GM23338 (cell line): ENCODE data around the gene POMP. TPM values are rescaled to one million over a fixed set of nuclear protein-coding genes. Genes with fewer than 3 reads are reported as not detected.

Experiments used
- ATAC-seq: fragments of 200-7000 bp; cut with Tn5 transposase; 3 replicates; pipeline ENCODE4 v1.9.1; 2020
- DNase-seq: peaks from one replicate; pipeline ENCODE4 v3.0.0-alpha.2; 2015; ENCODE audit warnings: low spot score
- H2AFZ ChIP-seq: fragments of 200-600 bp; sonication (generic); 2 replicates; pipeline ENCODE4 v1.8.0; 2016; ENCODE audit warnings: antibody characterized with exemption, mild to moderate bottlenecking, moderate library complexity
- H3F3A ChIP-seq: fragments of 200-600 bp; sonication (generic); replicated peaks from 2 replicates; pipeline ENCODE4 v1.8.0; 2017; ENCODE audit warnings: antibody characterized with exemption, mixed run types, low read depth
- H3K27ac ChIP-seq: fragments of 200-600 bp; sonication (generic); 2 replicates; pipeline ENCODE4 v1.6.1; 2016; ENCODE audit warnings: low read depth
- H3K27me3 ChIP-seq: fragments of 200-600 bp; sonication (generic); 2 replicates; pipeline ENCODE4 v1.8.0; 2016; ENCODE audit warnings: mild to moderate bottlenecking, mixed run types, moderate library complexity; ENCODE audit not compliant: insufficient read depth
- H3K36me3 ChIP-seq: fragments of 200-600 bp; sonication (generic); 2 replicates; pipeline ENCODE4 v1.8.0; 2016; ENCODE audit warnings: mild to moderate bottlenecking; ENCODE audit not compliant: insufficient read depth
- H3K4me1 ChIP-seq: fragments of 200-600 bp; sonication (generic); 2 replicates; pipeline ENCODE4 v1.8.0; 2016; ENCODE audit warnings: mild to moderate bottlenecking, moderate library complexity; ENCODE audit not compliant: insufficient read depth
- H3K4me2 ChIP-seq: fragments of 200-600 bp; sonication (generic); 2 replicates; pipeline ENCODE4 v1.7.1; 2017; ENCODE audit warnings: mixed run types
- H3K4me3 ChIP-seq: fragments of 200-600 bp; sonication (generic); 2 replicates; pipeline ENCODE4 v1.6.1; 2016; ENCODE audit warnings: mixed run types
- H3K79me2 ChIP-seq: fragments of 200-600 bp; sonication (generic); replicated peaks from 2 replicates; pipeline ENCODE4 v1.8.0; 2017; ENCODE audit warnings: mild to moderate bottlenecking; ENCODE audit not compliant: insufficient read depth
- H3K9me2 ChIP-seq: fragments of 200-600 bp; sonication (generic); 2 replicates; pipeline ENCODE4 v1.8.0; 2017; ENCODE audit not compliant: insufficient read depth
- H4K20me1 ChIP-seq: fragments of 200-600 bp; sonication (generic); replicated peaks from 2 replicates; pipeline ENCODE4 v1.8.0; 2017; ENCODE audit warnings: mild to moderate bottlenecking; ENCODE audit not compliant: insufficient read depth
- H3K27ac Mint-ChIP-seq: 2 replicates; pipeline ENCODE4 v1.8.0; 2020; ENCODE audit warnings: inconsistent platforms, mild to moderate bottlenecking, moderate library complexity, mixed read lengths
- H3K27me3 Mint-ChIP-seq: 3 replicates; pipeline ENCODE4 v1.8.0; 2022; ENCODE audit warnings: low read depth, mild to moderate bottlenecking, moderate library complexity, mixed read lengths, inconsistent platforms; ENCODE audit not compliant: insufficient read depth, poor library complexity
- H3K36me3 Mint-ChIP-seq: 3 replicates; pipeline ENCODE4 v1.8.0; 2021; ENCODE audit warnings: low read depth, mild to moderate bottlenecking, inconsistent platforms, moderate library complexity, mixed read lengths
- H3K4me1 Mint-ChIP-seq: 3 replicates; pipeline ENCODE4 v1.8.0; 2020; ENCODE audit warnings: mild to moderate bottlenecking, inconsistent platforms, mixed read lengths
- H3K4me3 Mint-ChIP-seq: 3 replicates; pipeline ENCODE4 v1.8.0; 2021; ENCODE audit warnings: moderate library complexity, mild to moderate bottlenecking, inconsistent platforms, mixed read lengths
- H3K9me3 Mint-ChIP-seq: 3 replicates; pipeline ENCODE4 v1.8.0; 2020; ENCODE audit warnings: moderate library complexity, mild to moderate bottlenecking, inconsistent platforms, mixed read lengths
- EZH2phosphoT487 ChIP-seq: fragments of 200-600 bp; sonication (generic); IDR thresholded peaks from one replicate; pipeline ENCODE4 v1.8.1; 2018; ENCODE audit warnings: antibody characterized with exemption; ENCODE audit not compliant: unreplicated experiment
- polyA plus RNA-seq: library from polyadenylated mRNA; unstranded; fragments of >200 nt; fragmentation: Nextera tagmentation; extraction: Ambion mirVana; gene quantifications from 2 replicates; pipeline ENCODE4 v1.2.1, GENCODE V29; 2016
- total RNA-seq: library from RNA; depleted of rRNA; stranded (reverse); fragments of >200 nt; shearing (Covaris generic); gene quantifications from 2 replicates; pipeline ENCODE4 v1.2.3, GENCODE V29; 2014
- TF ChIP-seq, protein P1 (sequence below), 2 experiments: fragments of 200-600 bp in 1 of 2; sonication (generic) in 1 of 2; conservative IDR thresholded peaks; 2 replicates each; pipeline versions ENCODE4 v1.5.1 to v1.6.1; 2016 to 2017; ENCODE audit warnings: antibody characterized with exemption in 2 of 2, low read depth in 2 of 2, mild to moderate bottlenecking in 2 of 2, moderate library complexity in 1 of 2
- TF ChIP-seq, protein P2 (sequence below): fragments of 250-450 bp; sonication (Bioruptor Pico); IDR thresholded peaks from 2 replicates; pipeline ENCODE4 v1.5.0; 2020; ENCODE audit warnings: mild to moderate bottlenecking, moderate library complexity

The POMP gene
- total and polyA plus RNA-seq, 2 experiments from 2014 or later, result 95.9 to 446 TPM

DNA sequence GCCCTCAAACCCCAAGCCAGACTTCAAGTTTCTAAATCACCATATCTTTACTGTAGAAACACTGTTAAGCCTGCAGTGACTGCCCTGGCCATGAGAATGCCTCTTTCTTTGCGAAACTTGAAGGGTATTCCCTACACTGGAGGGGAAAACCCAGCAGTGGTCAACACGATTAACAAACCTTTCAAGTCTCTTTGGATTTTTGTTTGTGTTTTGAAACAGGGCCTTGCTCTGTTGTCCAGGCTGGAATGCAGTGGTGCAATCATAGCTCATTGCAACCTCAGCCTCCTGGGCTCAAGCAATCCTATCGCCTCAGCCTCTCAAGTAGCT is 17.4 kb upstream of the POMP start (continued):
- TF ChIP-seq, protein P1, sequence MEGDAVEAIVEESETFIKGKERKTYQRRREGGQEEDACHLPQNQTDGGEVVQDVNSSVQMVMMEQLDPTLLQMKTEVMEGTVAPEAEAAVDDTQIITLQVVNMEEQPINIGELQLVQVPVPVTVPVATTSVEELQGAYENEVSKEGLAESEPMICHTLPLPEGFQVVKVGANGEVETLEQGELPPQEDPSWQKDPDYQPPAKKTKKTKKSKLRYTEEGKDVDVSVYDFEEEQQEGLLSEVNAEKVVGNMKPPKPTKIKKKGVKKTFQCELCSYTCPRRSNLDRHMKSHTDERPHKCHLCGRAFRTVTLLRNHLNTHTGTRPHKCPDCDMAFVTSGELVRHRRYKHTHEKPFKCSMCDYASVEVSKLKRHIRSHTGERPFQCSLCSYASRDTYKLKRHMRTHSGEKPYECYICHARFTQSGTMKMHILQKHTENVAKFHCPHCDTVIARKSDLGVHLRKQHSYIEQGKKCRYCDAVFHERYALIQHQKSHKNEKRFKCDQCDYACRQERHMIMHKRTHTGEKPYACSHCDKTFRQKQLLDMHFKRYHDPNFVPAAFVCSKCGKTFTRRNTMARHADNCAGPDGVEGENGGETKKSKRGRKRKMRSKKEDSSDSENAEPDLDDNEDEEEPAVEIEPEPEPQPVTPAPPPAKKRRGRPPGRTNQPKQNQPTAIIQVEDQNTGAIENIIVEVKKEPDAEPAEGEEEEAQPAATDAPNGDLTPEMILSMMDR (conservative IDR thresholded peaks at IDR 0.05; ENCODE audit: low read depth in 2 of 2), result no peak
- TF ChIP-seq, protein P2, sequence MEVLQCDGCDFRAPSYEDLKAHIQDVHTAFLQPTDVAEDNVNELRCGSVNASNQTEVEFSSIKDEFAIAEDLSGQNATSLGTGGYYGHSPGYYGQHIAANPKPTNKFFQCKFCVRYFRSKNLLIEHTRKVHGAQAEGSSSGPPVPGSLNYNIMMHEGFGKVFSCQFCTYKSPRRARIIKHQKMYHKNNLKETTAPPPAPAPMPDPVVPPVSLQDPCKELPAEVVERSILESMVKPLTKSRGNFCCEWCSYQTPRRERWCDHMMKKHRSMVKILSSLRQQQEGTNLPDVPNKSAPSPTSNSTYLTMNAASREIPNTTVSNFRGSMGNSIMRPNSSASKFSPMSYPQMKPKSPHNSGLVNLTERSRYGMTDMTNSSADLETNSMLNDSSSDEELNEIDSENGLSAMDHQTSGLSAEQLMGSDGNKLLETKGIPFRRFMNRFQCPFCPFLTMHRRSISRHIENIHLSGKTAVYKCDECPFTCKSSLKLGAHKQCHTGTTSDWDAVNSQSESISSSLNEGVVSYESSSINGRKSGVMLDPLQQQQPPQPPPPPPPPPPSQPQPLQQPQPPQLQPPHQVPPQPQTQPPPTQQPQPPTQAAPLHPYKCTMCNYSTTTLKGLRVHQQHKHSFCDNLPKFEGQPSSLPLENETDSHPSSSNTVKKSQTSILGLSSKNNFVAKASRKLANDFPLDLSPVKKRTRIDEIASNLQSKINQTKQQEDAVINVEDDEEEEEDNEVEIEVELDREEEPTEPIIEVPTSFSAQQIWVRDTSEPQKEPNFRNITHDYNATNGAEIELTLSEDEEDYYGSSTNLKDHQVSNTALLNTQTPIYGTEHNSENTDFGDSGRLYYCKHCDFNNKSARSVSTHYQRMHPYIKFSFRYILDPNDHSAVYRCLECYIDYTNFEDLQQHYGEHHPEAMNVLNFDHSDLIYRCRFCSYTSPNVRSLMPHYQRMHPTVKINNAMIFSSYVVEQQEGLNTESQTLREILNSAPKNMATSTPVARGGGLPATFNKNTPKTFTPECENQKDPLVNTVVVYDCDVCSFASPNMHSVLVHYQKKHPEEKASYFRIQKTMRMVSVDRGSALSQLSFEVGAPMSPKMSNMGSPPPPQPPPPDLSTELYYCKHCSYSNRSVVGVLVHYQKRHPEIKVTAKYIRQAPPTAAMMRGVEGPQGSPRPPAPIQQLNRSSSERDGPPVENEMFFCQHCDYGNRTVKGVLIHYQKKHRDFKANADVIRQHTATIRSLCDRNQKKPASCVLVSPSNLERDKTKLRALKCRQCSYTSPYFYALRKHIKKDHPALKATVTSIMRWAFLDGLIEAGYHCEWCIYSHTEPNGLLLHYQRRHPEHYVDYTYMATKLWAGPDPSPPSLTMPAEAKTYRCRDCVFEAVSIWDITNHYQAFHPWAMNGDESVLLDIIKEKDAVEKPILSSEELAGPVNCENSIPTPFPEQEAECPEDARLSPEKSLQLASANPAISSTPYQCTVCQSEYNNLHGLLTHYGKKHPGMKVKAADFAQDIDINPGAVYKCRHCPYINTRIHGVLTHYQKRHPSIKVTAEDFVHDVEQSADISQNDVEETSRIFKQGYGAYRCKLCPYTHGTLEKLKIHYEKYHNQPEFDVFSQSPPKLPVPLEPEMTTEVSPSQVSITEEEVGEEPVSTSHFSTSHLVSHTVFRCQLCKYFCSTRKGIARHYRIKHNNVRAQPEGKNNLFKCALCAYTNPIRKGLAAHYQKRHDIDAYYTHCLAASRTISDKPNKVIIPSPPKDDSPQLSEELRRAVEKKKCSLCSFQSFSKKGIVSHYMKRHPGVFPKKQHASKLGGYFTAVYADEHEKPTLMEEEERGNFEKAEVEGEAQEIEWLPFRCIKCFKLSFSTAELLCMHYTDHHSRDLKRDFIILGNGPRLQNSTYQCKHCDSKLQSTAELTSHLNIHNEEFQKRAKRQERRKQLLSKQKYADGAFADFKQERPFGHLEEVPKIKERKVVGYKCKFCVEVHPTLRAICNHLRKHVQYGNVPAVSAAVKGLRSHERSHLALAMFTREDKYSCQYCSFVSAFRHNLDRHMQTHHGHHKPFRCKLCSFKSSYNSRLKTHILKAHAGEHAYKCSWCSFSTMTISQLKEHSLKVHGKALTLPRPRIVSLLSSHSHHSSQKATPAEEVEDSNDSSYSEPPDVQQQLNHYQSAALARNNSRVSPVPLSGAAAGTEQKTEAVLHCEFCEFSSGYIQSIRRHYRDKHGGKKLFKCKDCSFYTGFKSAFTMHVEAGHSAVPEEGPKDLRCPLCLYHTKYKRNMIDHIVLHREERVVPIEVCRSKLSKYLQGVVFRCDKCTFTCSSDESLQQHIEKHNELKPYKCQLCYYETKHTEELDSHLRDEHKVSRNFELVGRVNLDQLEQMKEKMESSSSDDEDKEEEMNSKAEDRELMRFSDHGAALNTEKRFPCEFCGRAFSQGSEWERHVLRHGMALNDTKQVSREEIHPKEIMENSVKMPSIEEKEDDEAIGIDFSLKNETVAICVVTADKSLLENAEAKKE, result no peak

DNA sequence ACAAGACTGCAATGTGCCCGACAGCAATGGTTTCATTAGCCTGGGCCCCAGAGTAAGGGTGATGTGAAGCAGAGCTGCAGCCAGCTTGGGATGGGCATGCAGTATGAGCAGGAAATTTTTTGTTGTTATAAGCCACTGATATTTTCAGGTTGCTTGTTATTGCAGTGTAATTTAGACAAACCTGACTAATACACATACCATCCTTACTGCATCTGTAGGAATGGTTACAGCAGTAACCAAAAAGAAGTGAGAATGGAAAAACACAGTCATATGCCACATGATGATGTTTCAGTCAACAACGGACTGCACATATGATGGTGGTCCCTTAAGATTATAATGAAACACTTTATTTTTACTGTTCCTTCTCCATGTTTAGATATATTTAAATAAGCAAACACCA is 8.6 kb upstream of the POMP start:
- DNase-seq (no peak), ATAC-seq (no peak)
- H3K4me3 Mint-ChIP-seq, result no peak overlapping the region
- H3K4me1 Mint-ChIP-seq, result peaks cover 3% of the 10 kb centered on the region; the same call in 2 of the 3 replicates
- Histone ChIP-seq H3K27me3 (no peaks in the 10 kb centered on the region), H3K4me3 (no peak overlapping the region), H3K4me2 (no peak overlapping the region), H3K79me2 (peaks cover 5% of the 10 kb centered on the region), H3K9me2 (no peaks in the 10 kb centered on the region), H3K27ac (no peak overlapping the region), H2AFZ (no peak overlapping the region), H3F3A (no peaks in the 10 kb centered on the region), H3K36me3 (no peaks in the 10 kb centered on the region), H3K4me1 (no peaks in the 10 kb centered on the region), H4K20me1 (no peaks in the 10 kb centered on the region)
- H3K36me3 Mint-ChIP-seq, result no peaks in the 10 kb centered on the region; the same call in 2 of the 3 replicates
- H3K27ac Mint-ChIP-seq, result no peak overlapping the region
- H3K27me3 Mint-ChIP-seq, result peaks cover 1% of the 10 kb centered on the region
- H3K9me3 Mint-ChIP-seq, result no peaks in the 10 kb centered on the region
- TF ChIP-seq EZH2phosphoT487, result no peak
